Thoracic aorta (tissue), 2 donors: ENCODE data around the gene UBE2U. TPM values are rescaled to one million over a fixed set of nuclear protein-coding genes. Genes with fewer than 3 reads are reported as not detected.
"Not testable (repeated sequence)": the region's sequence is repeated elsewhere in the genome, so short reads cannot be mapped to it uniquely, and the experiment has no call there.

ENCODE experiments used
- ATAC-seq: fragments of 150-250 bp; one replicate; pipeline ENCODE4 v1.8.0; 2017; ENCODE audit warnings: low read depth; ENCODE audit not compliant: insufficient number of reproducible peaks, low FRiP score
- DNase-seq: peaks from one replicate; pipeline ENCODE4 v3.0.0-alpha.2; 2020; ENCODE audit warnings: low spot score
- H3K27ac ChIP-seq, 2 donors: fragments of 200-600 bp; sonication (generic); 1 replicate in 1 of 2; 2 replicates in 1 of 2; pipeline ENCODE4 v1.5.1; 2016; ENCODE audit warnings: mild to moderate bottlenecking in 2 of 2, moderate library complexity in 2 of 2
- H3K27me3 ChIP-seq: fragments of 200-600 bp; sonication (generic); replicated peaks from 2 replicates; pipeline ENCODE4 v1.6.0; 2016; ENCODE audit warnings: mild to moderate bottlenecking; ENCODE audit not compliant: insufficient read depth
- H3K36me3 ChIP-seq: fragments of 200-600 bp; sonication (generic); one replicate; pipeline ENCODE4 v1.5.1; 2016
- H3K4me1 ChIP-seq, 2 donors: fragments of 200-600 bp; sonication (generic); 1 replicate in 1 of 2; 2 replicates in 1 of 2; pipeline versions ENCODE4 v1.5.1 to v1.6.0; 2016; ENCODE audit warnings: low read depth in 2 of 2, mild to moderate bottlenecking in 1 of 2; ENCODE audit not compliant: control insufficient read depth in 1 of 2
- H3K4me3 ChIP-seq: fragments of 200-600 bp; sonication (generic); 2 replicates; pipeline ENCODE4 v1.5.1; 2016; ENCODE audit warnings: mild to moderate bottlenecking
- H3K9me3 ChIP-seq: fragments of 200-600 bp; sonication (generic); 2 replicates; pipeline ENCODE4 v1.5.1; 2016
- total RNA-seq, 2 donors: library from RNA; depleted of rRNA; stranded (reverse); fragments of >200 nt; gene quantifications; one replicate each; pipeline versions ENCODE4 v1.1.0 to v1.2.3, GENCODE V29; 2016
- TF ChIP-seq, protein P1 (sequence below): fragments of 200-600 bp; sonication (generic); IDR thresholded peaks from one replicate; pipeline ENCODE4 v1.5.1; 2019; ENCODE audit warnings: antibody characterized with exemption

UBE2U gene
- total RNA-seq, 2 donors from 2014 or later = not detected

GRCh38 chr1:64235181-64235580, 31.8 kb downstream of the UBE2U start:
- H3K4me1 ChIP-seq = no peaks in the 10 kb centered on the region
- DNase-seq = no peak
- TF ChIP-seq, protein P1, sequence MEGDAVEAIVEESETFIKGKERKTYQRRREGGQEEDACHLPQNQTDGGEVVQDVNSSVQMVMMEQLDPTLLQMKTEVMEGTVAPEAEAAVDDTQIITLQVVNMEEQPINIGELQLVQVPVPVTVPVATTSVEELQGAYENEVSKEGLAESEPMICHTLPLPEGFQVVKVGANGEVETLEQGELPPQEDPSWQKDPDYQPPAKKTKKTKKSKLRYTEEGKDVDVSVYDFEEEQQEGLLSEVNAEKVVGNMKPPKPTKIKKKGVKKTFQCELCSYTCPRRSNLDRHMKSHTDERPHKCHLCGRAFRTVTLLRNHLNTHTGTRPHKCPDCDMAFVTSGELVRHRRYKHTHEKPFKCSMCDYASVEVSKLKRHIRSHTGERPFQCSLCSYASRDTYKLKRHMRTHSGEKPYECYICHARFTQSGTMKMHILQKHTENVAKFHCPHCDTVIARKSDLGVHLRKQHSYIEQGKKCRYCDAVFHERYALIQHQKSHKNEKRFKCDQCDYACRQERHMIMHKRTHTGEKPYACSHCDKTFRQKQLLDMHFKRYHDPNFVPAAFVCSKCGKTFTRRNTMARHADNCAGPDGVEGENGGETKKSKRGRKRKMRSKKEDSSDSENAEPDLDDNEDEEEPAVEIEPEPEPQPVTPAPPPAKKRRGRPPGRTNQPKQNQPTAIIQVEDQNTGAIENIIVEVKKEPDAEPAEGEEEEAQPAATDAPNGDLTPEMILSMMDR = no peak
- H3K27ac ChIP-seq = no peak overlapping the region
- H3K4me3 ChIP-seq = no peak overlapping the region
- no peaks in the 10 kb centered on the region for H3K9me3 ChIP-seq
- no peaks in the 10 kb centered on the region for H3K36me3 ChIP-seq
- H3K27me3 ChIP-seq = no peaks in the 10 kb centered on the region
- ATAC-seq = no peak

DNA sequence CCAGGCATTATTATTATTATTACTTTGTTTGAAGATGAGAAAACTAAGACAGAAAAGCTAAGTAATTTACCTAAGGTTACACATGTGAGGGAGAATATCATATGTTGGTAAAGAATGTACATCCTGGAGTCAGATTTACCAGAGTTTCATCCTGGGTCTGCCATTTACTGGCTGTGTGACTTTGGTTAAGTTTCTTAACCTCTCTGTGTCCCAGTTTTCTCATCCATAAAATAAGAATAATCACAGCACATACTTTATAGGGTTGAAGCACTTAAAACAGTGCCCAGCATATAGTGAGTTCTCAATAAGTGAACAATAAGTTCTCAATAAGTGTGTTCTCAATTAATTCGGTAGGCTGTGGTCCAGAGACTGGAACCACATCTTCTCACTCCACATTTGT, 32.5 kb downstream of the UBE2U start:
- Histone ChIP-seq H3K27ac (no peak overlapping the region), H3K9me3 (no peaks in the 10 kb centered on the region)

GRCh38 chr1:64236541-64236954, 33.1 kb downstream of the UBE2U start:
- Histone ChIP-seq H3K9me3 (no peaks in the 10 kb centered on the region), H3K4me1 (no peaks in the 10 kb centered on the region), H3K4me3 (no peak overlapping the region), H3K36me3 (no peaks in the 10 kb centered on the region), H3K27ac (no peak overlapping the region), H3K27me3 (no peaks in the 10 kb centered on the region)
- TF ChIP-seq, protein P1 = no peak
- ATAC-seq (no peak), DNase-seq (no peak)

More for the DNA sequence above, 32.5 kb downstream of the UBE2U start:
- Histone ChIP-seq H3K27me3 (no peaks in the 10 kb centered on the region), H3K4me1 (no peaks in the 10 kb centered on the region), H3K36me3 (no peaks in the 10 kb centered on the region), H3K4me3 (no peak overlapping the region)
- TF ChIP-seq, protein P1 = no peak
- no peak for ATAC-seq
- DNase-seq = no peak

DNA sequence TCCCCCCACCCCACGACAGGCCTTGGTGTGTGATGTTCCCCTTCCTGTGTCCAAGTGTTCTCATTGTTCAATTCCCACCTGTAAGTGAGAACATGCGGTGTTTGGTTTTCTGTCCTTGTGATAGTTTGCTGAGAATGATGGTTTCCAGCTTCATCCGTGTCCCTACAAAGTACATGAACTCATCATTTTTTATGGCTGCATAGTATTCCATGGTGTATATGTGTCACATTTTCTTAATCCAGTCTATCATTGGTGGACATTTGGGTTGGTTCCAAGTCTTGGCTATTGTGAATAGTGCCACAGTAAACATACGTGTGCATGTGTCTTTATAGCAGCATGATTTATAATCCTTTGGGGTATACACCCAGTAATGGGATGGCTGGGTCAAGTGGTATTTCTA, 36.1 kb downstream of the UBE2U start:
- not testable (repeated sequence) for H3K4me3 ChIP-seq, H3K9me3 ChIP-seq, H3K36me3 ChIP-seq, DNase-seq, ATAC-seq, H3K27ac ChIP-seq, H3K4me1 ChIP-seq, H3K27me3 ChIP-seq

GRCh38 chr1:64240206-64240605, 36.8 kb downstream of the UBE2U start:
- no peak for ATAC-seq
- TF ChIP-seq, protein P1 = no peak

GRCh38 chr1:64241069-64241468, 37.6 kb downstream of the UBE2U start:
- Histone ChIP-seq H3K27me3 (no peaks in the 10 kb centered on the region), H3K4me1 (peaks cover 4 to 9% of the 10 kb centered on the region in 2 donors), H3K27ac (no peak overlapping the region), H3K36me3 (no peaks in the 10 kb centered on the region), H3K9me3 (no peaks in the 10 kb centered on the region), H3K4me3 (no peak overlapping the region)
- TF ChIP-seq, protein P1 = no peak
- ATAC-seq (no peak), DNase-seq (no peak)

More at GRCh38 chr1:64240206-64240605, 36.8 kb downstream of the UBE2U start:
- Histone ChIP-seq H3K4me1 (peaks cover 4 to 9% of the 10 kb centered on the region in 2 donors), H3K27ac (no peak overlapping the region), H3K36me3 (no peaks in the 10 kb centered on the region), H3K27me3 (no peaks in the 10 kb centered on the region), H3K9me3 (no peaks in the 10 kb centered on the region), H3K4me3 (no peak overlapping the region)
- DNase-seq = no peak
